Smooth muscle cell (in vitro differentiated cells): ENCODE data around the gene GPD1. TPM values are rescaled to one million over a fixed set of nuclear protein-coding genes. Genes with fewer than 3 reads are reported as not detected.

ENCODE experiments used
- DNase-seq: peaks from one replicate; lab custom pipeline; 2025; ENCODE audit not compliant: unreplicated experiment; lab: John Stamatoyannopoulos, UW
- H2AFZ ChIP-seq: fragments of 200-600 bp; sonication (generic); 2 replicates; pipeline ENCODE4 v1.6.0; 2016; ENCODE audit warnings: antibody characterized with exemption, low read depth, mild to moderate bottlenecking
- H3F3A ChIP-seq: fragments of 200-600 bp; sonication (generic); 2 replicates; pipeline ENCODE4 v1.6.0; 2017; ENCODE audit warnings: antibody characterized with exemption, low read depth
- H3K27ac ChIP-seq: fragments of 200-600 bp; sonication (generic); 2 replicates; pipeline ENCODE4 v1.5.1; 2016; ENCODE audit warnings: low read depth, mild to moderate bottlenecking
- H3K27me3 ChIP-seq: fragments of 200-600 bp; sonication (generic); 2 replicates; pipeline ENCODE4 v1.6.1; 2016; ENCODE audit warnings: low read depth, mild to moderate bottlenecking
- H3K36me3 ChIP-seq: fragments of 200-600 bp; sonication (generic); 2 replicates; pipeline ENCODE4 v1.5.1; 2016; ENCODE audit warnings: low read depth
- H3K4me1 ChIP-seq: fragments of 200-600 bp; sonication (generic); 2 replicates; pipeline ENCODE4 v1.5.1; 2016; ENCODE audit warnings: low read depth
- H3K4me2 ChIP-seq: fragments of 200-600 bp; sonication (generic); 2 replicates; pipeline ENCODE4 v1.6.0; 2016; ENCODE audit warnings: mild to moderate bottlenecking
- H3K4me3 ChIP-seq: fragments of 200-600 bp; sonication (generic); 2 replicates; pipeline ENCODE4 v1.5.1; 2016; ENCODE audit warnings: mild to moderate bottlenecking
- H3K79me2 ChIP-seq: fragments of 200-600 bp; sonication (generic); 2 replicates; pipeline ENCODE4 v1.6.0; 2016; ENCODE audit warnings: low read depth, mild to moderate bottlenecking
- H3K9ac ChIP-seq: fragments of 200-600 bp; sonication (generic); 2 replicates; pipeline ENCODE4 v1.6.0; 2016; ENCODE audit warnings: low read depth
- H3K9me3 ChIP-seq: fragments of 200-600 bp; sonication (generic); replicated peaks from 2 replicates; pipeline ENCODE4 v1.5.1; 2016; ENCODE audit warnings: low read depth
- H4K20me1 ChIP-seq: fragments of 200-600 bp; sonication (generic); 2 replicates; pipeline ENCODE4 v1.6.0; 2016; ENCODE audit warnings: low read depth
- CTCF ChIP-seq: fragments of 200-600 bp; sonication (generic); IDR thresholded peaks from 2 replicates; pipeline ENCODE4 v1.5.1; 2017; ENCODE audit warnings: borderline replicate concordance, mild to moderate bottlenecking, antibody characterized with exemption; ENCODE audit not compliant: insufficient read depth, poor library complexity, severe bottlenecking
- WGBS: methylation state at CpG from one replicate; pipeline ENCODE4 v1.1.7; 2016; ENCODE audit warnings: low lambda C conversion rate; 5-methylcytosine and 5-hydroxymethylcytosine counted together
- polyA plus RNA-seq: library from polyadenylated mRNA; unstranded; fragments of >200 nt; fragmentation: Nextera tagmentation; extraction: Ambion mirVana; gene quantifications from 2 replicates; pipeline ENCODE4 v1.2.1, GENCODE V29; 2016
- total RNA-seq: library from RNA; depleted of rRNA; stranded (reverse); fragments of >200 nt; gene quantifications from 2 replicates; pipeline ENCODE4 v1.2.3, GENCODE V29; 2014

The GPD1 gene
- total and polyA plus RNA-seq, 2 experiments from 2014 or later = 0.24 TPM; not detected in 1

- Histone ChIP-seq H3K9me3 (no peaks in the 10 kb centered on the region), H3K36me3 (no peaks in the 10 kb centered on the region), H3K4me1 (no peaks in the 10 kb centered on the region), H3K4me2 (no peak overlapping the region), H4K20me1 (peaks cover 15% of the 10 kb centered on the region), H3K79me2 (peaks cover 8% of the 10 kb centered on the region), H3K9ac (no peak overlapping the region), H3F3A (peaks cover 9% of the 10 kb centered on the region), H2AFZ (no peak overlapping the region), H3K27ac (no peak overlapping the region), H3K4me3 (no peak overlapping the region), H3K27me3 (no peaks in the 10 kb centered on the region)
- DNase-seq = no peak
- no peak for TF ChIP-seq CTCF
- WGBS = 88% methylated on average over 2 of the region's 2 CpGs
These were observed 19.4 kb downstream of the GPD1 start for GRCh38 chr12:50123203-50123602.

GRCh38 chr12:50127546-50127945, 23.7 kb downstream of the GPD1 start:
- Histone ChIP-seq H3K4me2 (no peak overlapping the region), H3K27me3 (no peaks in the 10 kb centered on the region), H2AFZ (no peak overlapping the region), H3K4me1 (no peaks in the 10 kb centered on the region), H3F3A (peaks cover 9% of the 10 kb centered on the region), H3K9me3 (no peaks in the 10 kb centered on the region), H3K4me3 (no peak overlapping the region), H3K36me3 (peaks cover 10% of the 10 kb centered on the region), H4K20me1 (peaks cover 16% of the 10 kb centered on the region), H3K27ac (no peak overlapping the region), H3K9ac (no peak overlapping the region), H3K79me2 (no peaks in the 10 kb centered on the region)
- 94% methylated on average over 2 of the region's 2 CpGs for WGBS
- DNase-seq = no peak
- no peak for TF ChIP-seq CTCF

- no peak overlapping the region for H3K4me2 ChIP-seq
- no peak overlapping the region for H3K9ac ChIP-seq
- H3K27ac ChIP-seq = no peak overlapping the region
- no peaks in the 10 kb centered on the region for H3K9me3 ChIP-seq
- H3K36me3 ChIP-seq = peaks cover 10% of the 10 kb centered on the region
- H3K4me1 ChIP-seq = no peaks in the 10 kb centered on the region
- 96% methylated on average over 4 of the region's 4 CpGs for WGBS
- H3K4me3 ChIP-seq = no peak overlapping the region
- no peak for TF ChIP-seq CTCF
- H3K79me2 ChIP-seq = no peaks in the 10 kb centered on the region
- no peaks in the 10 kb centered on the region for H3K27me3 ChIP-seq
- H2AFZ ChIP-seq = no peak overlapping the region
- peaks cover 23% of the 10 kb centered on the region for H4K20me1 ChIP-seq
- peaks cover 9% of the 10 kb centered on the region for H3F3A ChIP-seq
- DNase-seq = no peak
These were observed 25.5 kb downstream of the GPD1 start for GRCh38 chr12:50129290-50129689.

GRCh38 chr12:50132505-50133135, 28.8 kb downstream of the GPD1 start:
- H3K79me2 ChIP-seq = no peaks in the 10 kb centered on the region
- H3K27me3 ChIP-seq = no peaks in the 10 kb centered on the region
- H3K9me3 ChIP-seq = no peaks in the 10 kb centered on the region
- H3K9ac ChIP-seq = no peak overlapping the region
- no peak overlapping the region for H3K4me3 ChIP-seq
- no peak overlapping the region for H3K4me2 ChIP-seq
- no peak overlapping the region for H2AFZ ChIP-seq
- 87% methylated on average over 2 of the region's 2 CpGs for WGBS
- no peaks in the 10 kb centered on the region for H3K4me1 ChIP-seq
- peak; percentile 53 for TF ChIP-seq CTCF
- H4K20me1 ChIP-seq = peaks cover 23% of the 10 kb centered on the region
- H3K36me3 ChIP-seq = peaks cover 13% of the 10 kb centered on the region
- peaks cover 12% of the 10 kb centered on the region for H3F3A ChIP-seq
- no peak for DNase-seq
- no peak overlapping the region for H3K27ac ChIP-seq
